Hepatic stellate cell (primary cell): ENCODE measurements around the gene MSANTD4.
"Not testable (repeated sequence)": the region's sequence is repeated elsewhere in the genome, so short reads cannot be mapped to it uniquely, and the experiment has no call there.

Experiments used
- DNase-seq: peaks from one replicate; pipeline ENCODE4 v3.0.0; 2011; ENCODE audit warnings: low spot score

Gene MSANTD4

DNA sequence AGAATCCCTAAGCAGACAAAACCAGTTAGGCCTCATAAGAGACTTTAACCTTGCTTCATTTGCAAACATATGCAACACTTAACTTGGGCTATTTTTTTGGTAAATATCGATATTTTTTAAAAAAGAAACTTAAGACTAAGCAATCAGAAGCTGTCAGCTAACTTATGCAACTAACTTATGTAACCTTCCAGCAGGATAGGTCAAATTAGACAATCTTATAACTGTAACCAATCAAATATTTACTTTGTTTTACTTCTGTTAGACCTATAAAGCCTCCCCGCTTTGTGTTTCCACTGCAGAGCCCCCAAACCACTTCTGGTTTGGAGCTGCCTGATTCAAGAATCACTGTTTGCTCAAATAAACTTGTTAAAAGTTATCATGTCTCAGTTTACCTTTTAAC, 8.0 kb downstream of the MSANTD4 start:
- no peak for DNase-seq

DNA sequence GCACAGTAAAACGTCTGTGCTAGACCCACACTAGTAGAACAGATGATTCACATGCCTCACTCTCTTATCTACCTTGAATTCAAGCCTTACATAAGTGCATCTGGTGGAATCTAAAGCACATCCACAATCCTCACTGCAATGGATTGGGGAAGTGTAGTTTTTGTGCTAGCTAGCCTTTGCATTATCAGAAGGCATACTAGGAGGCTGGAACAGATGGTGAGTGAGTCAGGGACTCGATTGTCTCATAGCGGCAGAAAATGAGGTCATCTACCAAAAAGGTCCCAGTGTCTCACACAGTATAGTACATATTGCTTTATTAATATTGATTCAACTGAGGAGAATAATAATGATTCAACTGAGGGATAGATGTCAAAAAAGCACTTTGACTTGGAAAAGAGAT, 9.3 kb downstream of the MSANTD4 start:
- peak; percentile 23 for DNase-seq

DNA sequence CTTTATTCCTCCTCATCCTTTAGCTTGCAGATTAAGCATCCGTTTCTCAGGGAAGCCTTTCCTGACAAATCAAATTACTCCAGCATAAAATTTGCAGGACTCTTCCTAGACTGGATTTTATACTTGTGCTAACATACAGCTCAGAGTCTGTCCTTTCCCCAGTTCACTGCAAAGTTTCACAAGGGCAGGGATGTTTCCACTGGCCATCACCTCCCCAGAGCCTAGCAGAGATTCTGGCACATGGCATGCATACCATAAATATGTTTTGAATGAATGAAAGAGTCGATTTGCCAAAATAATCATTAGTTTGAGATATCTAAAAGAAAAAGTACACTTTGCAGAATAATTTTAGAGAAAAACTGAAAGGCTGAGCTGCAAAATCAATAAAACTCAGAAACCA, 10.6 kb downstream of the MSANTD4 start:
- no peak for DNase-seq

DNA sequence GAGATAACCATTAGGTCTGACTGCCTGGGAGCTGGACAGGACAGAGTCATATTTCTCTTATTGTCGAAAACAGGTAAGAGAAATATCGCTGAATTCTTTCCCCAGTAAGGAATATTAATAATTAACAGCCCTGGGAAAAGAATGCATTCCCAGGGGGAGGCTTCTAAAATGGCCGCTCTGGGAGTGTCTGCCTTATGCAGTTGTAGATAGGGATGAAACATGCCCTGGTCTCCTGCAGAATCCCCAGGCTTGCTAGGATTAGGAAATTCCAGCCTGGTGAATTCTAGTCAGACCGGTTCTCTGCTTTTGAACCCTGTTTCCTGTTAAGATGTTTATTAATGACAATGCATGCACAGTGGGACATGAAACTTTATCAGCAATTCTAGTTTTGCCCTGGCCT, 18.9 kb downstream of the MSANTD4 start:
- not testable (repeated sequence) for DNase-seq

DNA sequence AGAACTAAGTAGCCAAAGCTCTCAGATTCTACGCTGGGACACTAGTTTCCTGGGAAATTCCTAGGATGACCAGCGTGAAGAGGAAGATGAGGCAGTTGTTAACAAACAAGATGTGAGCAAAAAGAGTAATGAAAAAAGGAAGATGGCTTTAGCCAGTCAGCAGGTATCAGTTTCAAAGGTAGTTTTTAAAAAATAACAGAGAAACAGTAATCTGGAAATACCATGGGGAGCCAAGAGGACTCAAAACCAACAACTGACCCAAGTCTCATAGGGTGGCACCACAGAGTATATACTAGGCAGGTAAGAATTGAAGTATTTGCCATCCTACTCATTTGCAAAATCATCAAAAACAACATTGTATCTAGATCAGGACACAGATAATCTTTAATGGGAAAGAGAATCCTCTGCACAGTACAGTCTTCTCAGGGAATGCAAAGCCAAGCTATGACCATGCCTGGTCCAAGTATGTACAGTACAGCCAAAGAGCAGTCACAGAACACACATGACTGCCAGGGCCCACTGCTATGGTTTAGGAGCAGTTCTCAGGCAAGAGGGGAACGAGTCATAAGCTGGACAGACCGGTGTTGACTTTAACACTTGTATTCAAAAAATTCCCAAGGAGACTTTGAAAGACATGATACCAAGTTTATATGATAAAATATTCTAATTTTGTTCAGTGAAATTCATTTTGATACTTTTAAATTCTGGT, 20.6 kb downstream of the MSANTD4 start:
- DNase-seq: no peak

DNA sequence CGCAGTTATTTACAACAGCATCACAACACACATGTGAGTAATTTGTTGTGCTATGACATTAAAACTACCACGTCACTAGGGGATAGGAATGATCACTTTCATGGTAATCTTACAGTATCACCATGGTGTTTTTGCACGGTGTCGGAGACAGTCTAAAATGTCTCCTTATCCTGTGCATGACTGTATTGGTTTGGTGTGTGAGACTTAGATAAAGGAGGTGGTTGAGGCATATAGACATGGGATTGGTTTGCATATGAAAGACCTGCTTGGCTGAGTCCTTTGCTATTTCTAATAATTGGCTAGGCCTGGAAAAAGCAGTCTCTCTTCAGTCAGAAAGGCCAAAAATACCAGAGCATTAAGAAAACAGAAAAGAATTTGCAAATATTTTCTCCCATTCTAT, 30.2 kb downstream of the MSANTD4 start:
- DNase-seq: no peak

DNA sequence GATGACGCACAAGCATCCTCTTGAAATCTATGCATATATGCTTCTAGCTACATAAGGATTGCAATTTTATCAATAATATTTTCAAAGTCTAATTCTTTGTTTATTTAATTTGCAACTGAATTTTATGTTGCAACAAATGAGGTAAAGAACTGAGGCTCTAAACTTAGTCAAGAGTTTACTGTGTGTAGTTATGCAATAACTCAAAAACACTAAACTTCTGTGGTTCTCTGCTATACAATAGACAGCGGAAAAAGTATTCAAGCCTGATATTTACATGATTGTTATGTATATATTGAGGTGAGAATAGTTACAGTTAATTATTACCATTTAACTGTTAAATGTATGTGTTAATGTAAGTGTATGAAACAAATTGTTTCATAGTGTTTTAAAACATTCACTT, 32.9 kb downstream of the MSANTD4 start:
- DNase-seq: no peak

DNA sequence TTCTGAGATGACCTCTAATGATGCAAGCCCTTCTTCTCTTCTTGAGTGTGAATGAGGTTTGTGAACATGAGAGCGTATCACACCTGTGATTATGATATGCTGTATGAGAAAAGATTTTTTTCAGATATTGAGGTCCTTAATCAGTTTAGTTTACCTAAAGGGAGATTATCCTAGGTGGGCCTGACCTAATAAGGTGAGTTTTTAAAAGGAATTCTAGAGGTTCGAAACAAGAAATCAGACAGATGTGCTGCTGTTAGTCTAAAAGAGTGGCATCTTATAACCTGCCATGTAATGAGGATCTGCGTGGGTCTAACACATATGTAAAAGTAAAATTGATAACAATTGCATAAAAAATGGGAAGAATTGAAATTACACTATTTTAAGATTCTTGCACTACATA, 33.8 kb downstream of the MSANTD4 start:
- DNase-seq: no peak

DNA sequence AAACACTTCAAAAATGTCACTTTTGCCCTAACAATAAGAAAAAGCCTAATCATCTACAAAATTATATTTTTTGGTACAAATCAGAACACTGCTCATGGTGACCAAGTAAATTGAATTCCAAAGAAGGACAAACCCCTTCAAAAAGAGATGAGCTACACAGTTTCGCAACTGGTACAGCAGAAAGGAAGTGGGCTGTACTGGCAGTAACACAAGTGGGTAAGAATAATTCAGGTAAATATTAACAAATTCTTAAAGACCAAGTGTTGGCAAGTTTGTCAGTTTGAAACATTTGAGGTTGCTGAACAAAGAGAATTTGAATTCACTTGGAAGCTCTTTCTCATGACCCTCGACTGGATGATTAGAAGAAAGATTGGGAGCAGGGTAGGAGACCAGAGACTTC, 35.5 kb downstream of the MSANTD4 start:
- no peak for DNase-seq

DNA sequence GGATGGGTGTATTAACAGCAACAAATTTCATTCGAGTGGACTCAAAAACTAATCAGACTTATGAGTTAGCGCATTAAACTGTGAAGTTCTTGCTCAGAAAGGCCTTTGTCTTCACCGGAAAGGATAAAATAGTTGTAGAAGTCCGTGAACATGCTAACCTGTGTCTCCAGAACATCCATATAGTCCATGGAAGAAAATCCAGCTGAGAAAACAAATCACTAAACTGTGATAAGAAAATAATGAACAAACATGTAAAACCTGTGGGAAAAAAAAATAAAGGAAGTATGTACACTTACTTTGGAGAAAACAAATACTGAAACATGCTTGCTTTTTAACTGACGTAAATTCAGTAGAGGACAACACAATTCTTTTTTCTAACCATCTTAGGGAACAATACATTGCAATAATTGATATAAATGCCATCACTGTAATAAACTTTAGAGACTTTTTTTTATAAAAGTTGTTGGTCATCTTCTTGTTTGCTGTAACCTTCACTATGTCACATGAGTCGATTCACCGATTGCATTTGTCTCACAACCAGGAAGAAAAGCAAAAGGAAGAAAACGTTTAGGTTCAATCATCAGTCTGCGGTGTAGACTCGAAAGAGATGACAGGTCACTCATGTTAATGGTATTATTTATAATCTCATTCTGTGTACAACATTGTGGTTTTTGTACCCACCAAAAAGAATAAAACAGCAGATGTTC, 41.9 kb downstream of the MSANTD4 start:
- no peak for DNase-seq

DNA sequence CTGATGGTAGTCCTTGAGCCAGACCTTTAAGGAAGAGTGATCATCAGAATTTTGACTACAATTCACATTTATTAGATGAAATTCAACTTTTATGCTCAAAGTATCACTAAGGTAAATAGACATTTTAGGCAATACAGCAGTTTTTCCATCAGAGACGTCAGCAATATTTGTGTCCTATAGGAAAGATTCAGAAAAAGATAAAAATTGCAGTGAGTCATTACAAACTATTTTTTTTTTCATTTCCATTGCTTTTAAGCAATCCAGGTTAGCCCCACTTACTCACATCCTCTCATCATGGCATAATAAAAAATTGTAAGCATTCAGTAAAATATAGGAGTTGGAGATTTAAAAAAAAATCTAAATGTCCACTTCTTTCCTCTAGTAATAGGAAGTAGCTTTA, 46.9 kb downstream of the MSANTD4 start:
- no peak for DNase-seq

DNA sequence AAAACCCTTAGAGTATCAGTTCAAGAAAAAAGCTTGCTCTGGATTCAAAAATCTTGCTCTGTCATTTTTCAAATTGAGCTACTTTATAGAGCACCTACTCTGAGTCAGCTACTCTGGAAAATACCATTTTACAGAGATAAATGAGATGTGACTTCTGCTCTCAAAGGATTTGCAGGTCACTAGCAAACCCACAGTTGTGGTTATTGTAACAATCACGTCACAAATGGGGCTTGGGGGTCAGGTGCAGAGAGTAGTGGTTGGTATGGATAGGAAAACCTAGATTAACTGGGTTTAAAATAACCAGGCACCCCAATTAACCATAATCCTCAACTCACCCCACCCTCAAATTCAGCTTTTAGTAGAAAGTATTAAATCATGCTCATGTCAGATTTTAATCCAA, 52.3 kb downstream of the MSANTD4 start:
- DNase-seq: no peak

DNA sequence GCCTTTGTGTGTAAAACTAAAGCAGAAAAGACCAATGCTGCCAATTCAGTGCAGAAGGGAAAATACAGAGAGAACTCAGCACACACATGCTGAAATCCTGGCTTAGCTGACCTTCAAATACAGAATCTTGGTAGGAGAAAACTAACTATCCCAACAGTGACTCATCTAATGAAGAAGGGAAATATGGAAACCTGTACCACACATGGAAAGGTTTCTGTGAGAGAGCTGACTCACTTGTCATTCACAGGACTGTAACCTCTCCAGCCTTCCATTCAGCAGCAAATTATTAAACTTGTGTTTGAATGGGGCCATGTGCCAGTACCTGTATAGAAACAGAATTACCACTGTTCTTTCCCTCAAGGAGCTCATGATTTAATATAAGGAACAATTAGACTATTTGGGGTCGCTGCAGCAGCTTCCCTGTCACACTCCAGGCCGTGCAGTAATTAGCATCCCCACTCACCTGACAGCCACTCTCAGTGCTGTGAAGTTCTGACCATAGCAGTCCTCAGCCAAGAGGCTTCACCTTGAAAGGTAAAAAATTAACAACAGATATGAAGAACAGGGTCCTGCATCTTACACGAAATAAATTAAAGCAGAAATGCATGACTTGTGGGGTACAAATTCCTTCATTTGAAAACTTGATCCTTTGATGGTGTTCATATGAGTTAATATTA, 53.9 kb downstream of the MSANTD4 start:
- DNase-seq: no peak

DNA sequence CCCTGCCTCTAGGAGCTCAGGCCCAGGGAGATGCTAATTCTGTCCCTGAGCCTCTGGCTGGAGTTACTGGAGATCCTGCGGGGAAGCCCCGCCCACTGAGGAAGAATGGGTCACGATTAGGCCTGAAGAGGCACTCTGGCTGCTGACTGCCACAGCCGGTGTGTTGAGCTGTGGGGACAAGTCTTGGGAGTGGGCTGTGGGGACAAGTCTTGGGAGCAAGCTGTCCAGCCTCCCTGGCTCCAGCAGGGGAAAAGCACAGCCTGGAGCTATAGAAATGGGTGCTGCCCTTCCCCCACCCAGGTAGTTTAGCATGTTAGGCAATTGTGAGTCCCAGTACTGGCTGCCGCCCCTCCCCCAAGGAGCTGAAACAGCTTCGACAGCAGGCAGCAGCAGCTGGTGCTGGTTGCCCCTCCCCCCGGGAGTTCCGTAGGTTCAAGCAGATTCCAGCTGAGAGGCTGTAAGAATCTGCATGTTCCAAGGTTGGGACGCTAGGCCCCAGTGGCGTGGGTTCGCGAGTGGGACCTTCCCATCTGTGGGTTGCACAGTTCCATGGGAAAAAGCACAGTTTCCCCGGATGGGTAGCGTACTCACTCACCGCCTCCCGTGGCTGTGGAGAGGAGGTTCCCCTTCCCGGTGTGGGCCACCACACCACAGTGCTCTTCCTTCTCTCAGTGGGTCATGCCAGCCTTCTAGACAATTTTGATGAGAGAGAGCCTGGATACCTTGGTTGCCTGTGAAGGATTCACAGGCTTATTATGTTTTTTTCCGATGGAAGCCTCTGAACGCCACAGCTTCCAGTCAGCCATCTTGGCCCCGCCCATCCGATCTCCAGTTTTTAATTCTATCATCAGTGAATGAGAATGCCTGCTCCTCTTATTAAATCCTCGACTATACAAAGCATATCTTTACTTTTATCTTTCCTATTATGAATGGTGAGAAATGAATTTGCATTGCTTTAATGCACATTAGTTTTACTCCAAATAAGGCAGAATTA, 61.5 kb downstream of the MSANTD4 start:
- no peak for DNase-seq
